SHP77 (cell line): Measurements from ENCODE around the gene CYTH4.
"Not testable (repeated sequence)": the region's sequence is repeated elsewhere in the genome, so short reads cannot be mapped to it uniquely, and the experiment has no call there.

Source experiments
- DNase-seq, 2 experiments: peaks; one replicate each; lab custom pipeline; 2025; lab: John Stamatoyannopoulos, UW

Gene CYTH4

GRCh38 chr22:37249986-37250385, 32.3 kb upstream of the CYTH4 start:
- DNase-seq: no peak

GRCh38 chr22:37251836-37252235, 30.5 kb upstream of the CYTH4 start:
- not testable (repeated sequence) for DNase-seq

- DNase-seq: no peak
Observed at GRCh38 chr22:37253126-37253660, 29.1 kb upstream of the CYTH4 start.

GRCh38 chr22:37254209-37254866, 28.0 kb upstream of the CYTH4 start:
- DNase-seq: no peak

GRCh38 chr22:37254867-37255233, 27.5 kb upstream of the CYTH4 start:
- DNase-seq: no peak

- DNase-seq: no peak
Observed at GRCh38 chr22:37255558-37256006, 26.7 kb upstream of the CYTH4 start.

- no peak for DNase-seq
Observed at GRCh38 chr22:37256075-37256726, 26.1 kb upstream of the CYTH4 start.

GRCh38 chr22:37258005-37258752, 24.1 kb upstream of the CYTH4 start:
- no peak for DNase-seq

GRCh38 chr22:37258753-37259401, 23.4 kb upstream of the CYTH4 start:
- DNase-seq: no peak

- no peak for DNase-seq
Observed at GRCh38 chr22:37259540-37260029, 22.7 kb upstream of the CYTH4 start.

GRCh38 chr22:37260155-37260795, 22.0 kb upstream of the CYTH4 start:
- DNase-seq: no peak

- DNase-seq: peak; percentile 39 to 61
Observed at GRCh38 chr22:37260901-37261336, 21.4 kb upstream of the CYTH4 start.

GRCh38 chr22:37262346-37262745, 20.0 kb upstream of the CYTH4 start:
- no peak for DNase-seq

GRCh38 chr22:37263966-37264887, 18.1 kb upstream of the CYTH4 start:
- no peak for DNase-seq

GRCh38 chr22:37266581-37267134, 15.7 kb upstream of the CYTH4 start:
- DNase-seq: no peak

- peak in 1 of 2 experiments; percentile 31 for DNase-seq
Observed at GRCh38 chr22:37267135-37267587, 15.1 kb upstream of the CYTH4 start.

GRCh38 chr22:37267661-37268413, 14.5 kb upstream of the CYTH4 start:
- no peak for DNase-seq

GRCh38 chr22:37269936-37270678, 12.2 kb upstream of the CYTH4 start:
- no peak for DNase-seq
